B cell (primary cell): Measurements from ENCODE around the gene RALA. TPM values are rescaled to one million over a fixed set of nuclear protein-coding genes. Genes with fewer than 3 reads are reported as not detected.

Source experiments
- ATAC-seq: fragments of 200-7000 bp; cut with Tn5 transposase; one replicate; pipeline ENCODE4 v1.10.0; 2021; ENCODE audit warnings: low read depth, mild to moderate bottlenecking, moderate number of reproducible peaks, moderate library complexity
- CTCF ChIA-PET: fragments of 350-600 bp; sonication (Branson Sonifier 250); formaldehyde crosslinking; loops from one replicate; lab custom pipeline; 2021; ENCODE audit warnings: antibody characterized with exemption, inconsistent platforms; lab: Charles Lee
- POLR2A ChIA-PET: fragments of 350-600 bp; sonication (Branson Sonifier 250); formaldehyde crosslinking; loops from one replicate; lab custom pipeline; 2021; ENCODE audit warnings: antibody characterized with exemption; lab: Charles Lee
- DNase-seq: peaks from one replicate; pipeline ENCODE4 v3.0.0; 2013
- H2AFZ ChIP-seq: 2 replicates; pipeline ENCODE4 v1.6.1; 2012; ENCODE audit warnings: mild to moderate bottlenecking, low read depth, low read length; ENCODE audit not compliant: insufficient read depth, poor library complexity, severe bottlenecking
- H3K27ac ChIP-seq, 2 donors: 1 replicate in 1 of 2; 2 replicates in 1 of 2; pipeline ENCODE4 v1.5.1; 2012 to 2013; ENCODE audit warnings: low read length in 2 of 2, mild to moderate bottlenecking in 2 of 2, moderate library complexity in 1 of 2
- H3K27me3 ChIP-seq, 4 experiments: fragments of 200-600 bp in 1 of 4; sonication (generic) in 1 of 4; replicated peaks in 1 of 4; 1 replicate in 2 of 4; 2 replicates in 2 of 4; pipeline versions ENCODE4 v1.6.1 to v1.7.0; 2013 to 2016; ENCODE audit warnings: low read length in 3 of 4, mild to moderate bottlenecking in 2 of 4, mixed read lengths in 1 of 4, moderate library complexity in 1 of 4; ENCODE audit not compliant: insufficient read depth in 4 of 4, control insufficient read depth in 3 of 4; ENCODE audit errors: control extremely low read depth in 1 of 4
- H3K36me3 ChIP-seq, 2 experiments: replicated peaks in 1 of 2; 1 replicate in 1 of 2; 2 replicates in 1 of 2; pipeline versions ENCODE4 v1.6.1 to v1.7.1; 2013; ENCODE audit warnings: low read length in 1 of 2; ENCODE audit not compliant: insufficient read depth in 2 of 2, control insufficient read depth in 1 of 2; ENCODE audit errors: control extremely low read depth in 1 of 2, extremely low read depth in 1 of 2
- H3K4me1 ChIP-seq, 2 donors: fragments of 200-600 bp in 1 of 2; sonication (generic) in 1 of 2; 1 replicate in 1 of 2; 2 replicates in 1 of 2; pipeline versions ENCODE4 v1.5.1 to v1.6.1; 2013 to 2017; ENCODE audit warnings: low read length in 2 of 2; ENCODE audit not compliant: control insufficient read depth in 2 of 2, insufficient read depth in 2 of 2
- H3K4me2 ChIP-seq: replicated peaks from 2 replicates; pipeline ENCODE3; 2012; ENCODE audit warnings: mild to moderate bottlenecking, low read depth, low read length; ENCODE audit not compliant: poor library complexity, severe bottlenecking
- H3K4me3 ChIP-seq, 5 experiments: fragments of 200-600 bp in 1 of 5; sonication (generic) in 1 of 5; 1 replicate in 3 of 5; 2 replicates in 2 of 5; pipeline versions ENCODE4 v1.5.1 to v1.7.0; 2011 to 2016; ENCODE audit warnings: low read length in 4 of 5, mild to moderate bottlenecking in 4 of 5, low read depth in 2 of 5, control low read depth in 1 of 5, moderate library complexity in 1 of 5; ENCODE audit not compliant: insufficient read depth in 1 of 5; ENCODE audit errors: control extremely low read depth in 1 of 5, extremely low read depth in 1 of 5
- H3K79me2 ChIP-seq: fragments of 200-600 bp; sonication (generic); one replicate; pipeline ENCODE4 v1.6.0; 2016; ENCODE audit warnings: low read length; ENCODE audit not compliant: control insufficient read depth, insufficient read depth
- H3K9ac ChIP-seq: fragments of 200-600 bp; sonication (generic); 2 replicates; pipeline ENCODE4 v1.6.1; 2017; ENCODE audit warnings: mild to moderate bottlenecking, low read length, moderate library complexity
- H3K9me3 ChIP-seq, 3 donors: one replicate each; pipeline versions ENCODE4 v1.6.1 to v1.7.1; 2013; ENCODE audit warnings: low read length in 2 of 3; ENCODE audit not compliant: control insufficient read depth in 2 of 3, insufficient read depth in 1 of 3; ENCODE audit errors: control extremely low read depth in 1 of 3
- H4K20me1 ChIP-seq: 2 replicates; pipeline ENCODE4 v1.6.0; 2012; ENCODE audit warnings: mild to moderate bottlenecking, low read length; ENCODE audit not compliant: insufficient read depth, control insufficient read depth, poor library complexity, severe bottlenecking
- H3K27ac Mint-ChIP-seq: one replicate; pipeline ENCODE4 v1.8.0; 2021; ENCODE audit warnings: mixed read lengths
- H3K27me3 Mint-ChIP-seq: one replicate; pipeline ENCODE4 v1.8.0; 2021; ENCODE audit warnings: mixed read lengths
- H3K4me1 Mint-ChIP-seq: one replicate; pipeline ENCODE4 v1.8.0; 2021; ENCODE audit warnings: mixed read lengths
- H3K4me3 Mint-ChIP-seq: one replicate; pipeline ENCODE4 v1.8.0; 2021; ENCODE audit warnings: mixed read lengths
- H3K9me3 Mint-ChIP-seq: one replicate; pipeline ENCODE4 v1.8.0; 2022; ENCODE audit warnings: mixed read lengths; ENCODE audit not compliant: insufficient read depth
- CTCF ChIP-seq: fragments of 200-600 bp; IDR thresholded peaks from one replicate; pipeline ENCODE4 v1.8.0; 2022; ENCODE audit warnings: antibody characterized with exemption, mild to moderate bottlenecking
- EZH2 ChIP-seq: IDR thresholded peaks from 2 replicates; pipeline ENCODE4 v1.6.1; 2012; ENCODE audit warnings: borderline replicate concordance, low read depth, mild to moderate bottlenecking, moderate library complexity, low read length; ENCODE audit not compliant: insufficient read depth, poor library complexity, severe bottlenecking
- WGBS: methylation state at CpG from one replicate; pipeline ENCODE4 v1.1.5; 2013; ENCODE audit warnings: missing lambda C conversion rate; ENCODE audit not compliant: insufficient coverage; 5-methylcytosine and 5-hydroxymethylcytosine counted together
- intact Hi-C: fragments of 100-400 bp; cut with micrococcal nuclease; formaldehyde crosslinking; loops from one replicate; pipeline ENCODE4 v1.10.0; 2022
- polyA plus RNA-seq: library from polyadenylated mRNA; depleted of rRNA; stranded (reverse); fragments of >200 nt; gene quantifications from 2 replicates; pipeline ENCODE4 v1.2.3, GENCODE V29; 2012
- total RNA-seq, 2 donors: library from RNA; stranded (reverse); fragments of 120-200 nt in 1 of 2; gene quantifications; 1 replicate in 1 of 2; 2 replicates in 1 of 2; pipeline versions ENCODE4 v1.2.3 to v1.2.4, GENCODE V29; 2013 to 2022

Gene RALA
- total and polyA plus RNA-seq, 2 donors (not counting 1 experiment from before 2014, with no cell fraction given): 9.3 to 29.8 TPM

DNA sequence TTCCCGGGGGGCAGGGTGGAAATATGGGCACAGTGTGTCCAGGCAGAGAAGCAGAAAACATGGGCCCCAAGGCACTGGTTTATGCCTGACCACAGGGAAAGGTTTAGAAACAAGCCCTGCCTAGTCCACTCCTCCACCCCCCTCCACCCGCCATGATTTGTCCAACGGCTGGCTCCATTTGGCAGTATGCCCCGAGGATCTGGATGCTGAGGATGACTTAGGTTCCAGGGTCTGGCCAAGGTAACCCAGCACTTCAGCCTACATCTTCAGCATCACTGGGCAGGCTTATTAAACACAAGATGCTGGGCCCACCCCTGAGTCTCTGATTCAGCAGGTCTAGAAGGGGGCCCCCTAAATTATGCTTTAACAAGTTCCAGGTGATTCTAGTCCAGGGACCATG, 121.9 kb downstream of the RALA start:
- no peak for ATAC-seq
- H3K4me3 Mint-ChIP-seq: no peak overlapping the region
- H3K4me1 Mint-ChIP-seq: peaks cover 16% of the 10 kb centered on the region
- Histone ChIP-seq H3K4me2 (no peak overlapping the region), H3K4me3 (no peak overlapping the region), H3K9me3 (no peaks in the 10 kb centered on the region), H3K36me3 (peaks cover 1 to 16% of the 10 kb centered on the region in 2 experiments), H4K20me1 (peaks cover 21% of the 10 kb centered on the region), H3K27me3 (no peaks in the 10 kb centered on the region), H3K9ac (no peak overlapping the region), H2AFZ (no peak overlapping the region), H3K4me1 (peaks cover 0 to 6% of the 10 kb centered on the region in 2 donors), H3K27ac (no peak overlapping the region), H3K79me2 (peaks cover 35% of the 10 kb centered on the region)
- no peak for TF ChIP-seq CTCF
- no peak for TF ChIP-seq EZH2
- DNase-seq: no peak
- H3K9me3 Mint-ChIP-seq: no peaks in the 10 kb centered on the region
- CTCF ChIA-PET: interaction anchor here (0.8 to 14.1 kb wide), 8 partner anchors 11 to 352 kb away, joined by 3 to 579 read pairs (median 8); partner anchors contain the start of gene RALA
- no peaks in the 10 kb centered on the region for H3K27me3 Mint-ChIP-seq
- intact Hi-C loops: no loop called here
- POLR2A ChIA-PET: no interaction called here
- 98% methylated on average over 4 of the region's 4 CpGs for WGBS
- no peak overlapping the region for H3K27ac Mint-ChIP-seq

DNA sequence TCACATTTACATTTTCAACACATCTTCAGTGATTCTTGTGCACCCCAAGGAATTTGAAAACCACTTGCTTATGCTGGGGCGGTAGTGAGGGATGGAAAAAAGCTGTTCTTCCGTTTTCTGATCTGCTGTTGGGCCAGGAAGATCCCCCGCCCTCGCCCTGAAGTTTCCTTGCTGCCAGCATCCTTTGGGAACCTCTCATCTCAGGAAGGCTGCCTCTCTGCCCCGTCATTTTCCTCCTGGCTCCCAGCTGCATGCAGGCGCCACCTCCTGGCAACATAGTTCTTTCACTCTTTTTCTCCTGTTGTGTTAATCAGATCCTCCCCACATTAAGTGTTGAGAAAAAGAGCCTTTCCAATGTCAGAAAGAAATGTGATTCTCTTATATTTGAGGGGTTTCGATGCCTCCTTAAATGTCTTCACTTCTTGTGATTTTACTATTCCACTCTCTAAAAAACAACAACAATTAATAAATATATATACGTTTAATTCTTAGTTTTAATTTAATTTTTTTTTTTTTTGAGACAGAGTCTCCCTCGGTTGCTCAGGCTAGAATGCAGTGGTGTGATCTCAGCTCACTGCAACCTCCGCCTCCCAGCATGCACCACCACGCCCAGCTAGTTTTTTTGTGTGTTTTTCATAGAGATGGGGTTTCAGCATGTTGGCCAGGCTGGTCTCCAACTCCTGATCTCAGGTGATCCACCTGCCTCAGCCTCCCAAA, 122.9 kb downstream of the RALA start:
- no peaks in the 10 kb centered on the region for H3K9me3 Mint-ChIP-seq
- peak; percentile 51 for ATAC-seq
- H3K36me3 ChIP-seq: peaks cover 1 to 16% of the 10 kb centered on the region in 2 experiments
- H3K27ac Mint-ChIP-seq: no peak overlapping the region
- H3K4me1 ChIP-seq: peaks cover 0 to 6% of the 10 kb centered on the region in 2 donors
- H3K9ac ChIP-seq: no peak overlapping the region
- TF ChIP-seq CTCF (peak; percentile 75), EZH2 (no peak)
- no peaks in the 10 kb centered on the region for H3K27me3 ChIP-seq
- intact Hi-C loops: loop anchor here (1.0 kb wide), 2 partner anchors 13 to 166 kb away; no protein-coding TSS in a partner anchor
- no peaks in the 10 kb centered on the region for H3K9me3 ChIP-seq
- H2AFZ ChIP-seq: no peak overlapping the region
- no peak overlapping the region for H3K4me3 ChIP-seq
- ChIA-PET POLR2A (no interaction called here), CTCF (interaction anchor here (0.6 to 14.1 kb wide), 19 partner anchors 11 to 351 kb away, joined by 3 to 579 read pairs (median 4); partner anchors contain the start of gene RALA)
- no peaks in the 10 kb centered on the region for H3K27me3 Mint-ChIP-seq
- H3K79me2 ChIP-seq: peaks cover 37% of the 10 kb centered on the region
- DNase-seq: peak; percentile 71
- H4K20me1 ChIP-seq: peaks cover 21% of the 10 kb centered on the region
- H3K4me2 ChIP-seq: no peak overlapping the region
- 48% methylated on average over 7 of the region's 11 CpGs for WGBS
- peaks cover 15% of the 10 kb centered on the region for H3K4me1 Mint-ChIP-seq
- H3K27ac ChIP-seq: no peak overlapping the region
- H3K4me3 Mint-ChIP-seq: no peak overlapping the region
